Neural crest cell (in vitro differentiated cells): ENCODE measurements around the gene GRN. TPM values are rescaled to one million over a fixed set of nuclear protein-coding genes. Genes with fewer than 3 reads are reported as not detected.
"Not testable (repeated sequence)": the region's sequence is repeated elsewhere in the genome, so short reads cannot be mapped to it uniquely, and the experiment has no call there.

ENCODE experiments used
- DNase-seq: peaks from one replicate; pipeline ENCODE4 v3.0.0; 2021; ENCODE audit warnings: low read depth, mixed read lengths, low spot score
- H3K27ac Mint-ChIP-seq: one replicate; pipeline ENCODE4 v1.8.0; 2021; ENCODE audit warnings: mild to moderate bottlenecking, mixed read lengths; ENCODE audit not compliant: unreplicated experiment
- H3K27me3 Mint-ChIP-seq: 2 replicates; pipeline ENCODE4 v1.8.0; 2021; ENCODE audit warnings: low read depth, mild to moderate bottlenecking, mixed read lengths
- H3K36me3 Mint-ChIP-seq: 2 replicates; pipeline ENCODE4 v1.8.0; 2021; ENCODE audit warnings: low read depth, mild to moderate bottlenecking, mixed read lengths
- H3K4me1 Mint-ChIP-seq: 2 replicates; pipeline ENCODE4 v1.8.0; 2021; ENCODE audit warnings: mixed read lengths
- H3K4me3 Mint-ChIP-seq: one replicate; pipeline ENCODE4 v1.8.0; 2021; ENCODE audit warnings: mild to moderate bottlenecking, mixed read lengths
- H3K9me3 Mint-ChIP-seq: 2 replicates; pipeline ENCODE4 v1.8.0; 2021; ENCODE audit warnings: mixed read lengths
- total RNA-seq: library from RNA; stranded (reverse); gene quantifications from 2 replicates; pipeline ENCODE4 v1.2.1, GENCODE V29; 2021
- TF ChIP-seq, protein P1 (sequence below): fragments of 200-600 bp; sonication (generic); conservative IDR thresholded peaks from 2 replicates; pipeline ENCODE4 v1.5.0; 2021; ENCODE audit warnings: antibody characterized with exemption, mild to moderate bottlenecking

Gene GRN
- total RNA-seq, 1 donor from 2014 or later: 70.0 TPM

DNA sequence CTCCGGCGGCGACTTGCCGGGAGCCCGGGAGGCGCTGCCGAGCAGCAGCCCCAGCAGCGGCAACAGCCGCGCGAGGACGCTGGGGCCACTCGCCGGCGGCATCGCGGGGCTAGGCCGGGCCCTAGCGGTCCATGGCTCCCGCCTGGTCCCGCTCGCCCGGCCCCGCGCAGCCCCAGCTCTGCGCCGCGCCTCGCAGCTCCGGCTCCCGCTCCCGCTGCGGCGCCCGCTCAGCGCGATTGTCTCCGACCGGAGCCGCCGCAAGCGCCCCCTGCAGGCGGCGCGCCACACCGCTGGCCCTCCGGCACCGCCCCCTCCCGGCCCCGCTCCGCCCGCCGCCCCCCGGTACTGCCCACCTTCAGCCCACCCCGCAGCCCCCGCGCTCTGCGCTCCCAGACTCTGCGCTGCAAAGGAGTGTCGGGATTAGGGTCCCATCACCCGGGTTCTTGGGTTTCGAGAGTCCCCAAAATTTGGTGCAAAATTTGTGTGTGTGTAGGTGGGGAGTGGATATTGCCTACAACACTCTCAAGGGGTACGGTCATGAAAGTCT lies 18.6 kb downstream of the GRN start, which contains the start of gene FAM171A2:
TSS of gene FAM171A2 (minus strand) at position 241 of the 547 bp plus-strand sequence. CDS start at position 102, 139 bp downstream.
- H3K36me3 Mint-ChIP-seq: no peaks in the 10 kb centered on the region
- no peaks in the 10 kb centered on the region for H3K9me3 Mint-ChIP-seq

DNA sequence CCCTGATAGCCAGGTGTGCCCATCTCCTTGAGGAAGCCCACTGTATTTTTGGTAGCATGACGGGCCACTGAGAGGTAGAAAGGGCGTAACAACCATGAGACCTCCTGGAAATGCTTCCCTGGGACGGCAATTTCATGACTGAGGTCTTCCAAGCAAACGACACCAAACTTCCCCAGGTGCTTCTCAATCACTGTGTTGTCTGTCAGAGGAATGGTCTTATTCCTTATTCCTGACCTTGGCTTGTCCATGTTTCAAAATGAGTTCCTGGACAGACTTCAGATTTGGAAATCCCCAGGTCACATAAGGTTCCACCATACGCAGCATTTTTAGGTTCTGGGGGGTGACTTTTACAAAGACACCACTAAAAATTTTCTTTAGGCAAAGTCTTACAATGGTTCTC lies 19.9 kb downstream of the GRN start:
- Mint-ChIP-seq H3K27me3 (peaks cover 34% of the 10 kb centered on the region), H3K4me1 (peaks cover 21% of the 10 kb centered on the region), H3K4me3 (peak overlapping the region; percentile 95)
- H3K27ac Mint-ChIP-seq, H3K36me3 Mint-ChIP-seq, H3K9me3 Mint-ChIP-seq, DNase-seq: not testable (repeated sequence)

More for the DNA sequence above, 18.6 kb downstream of the GRN start, which contains the start of gene FAM171A2:
- TF ChIP-seq, protein P1, sequence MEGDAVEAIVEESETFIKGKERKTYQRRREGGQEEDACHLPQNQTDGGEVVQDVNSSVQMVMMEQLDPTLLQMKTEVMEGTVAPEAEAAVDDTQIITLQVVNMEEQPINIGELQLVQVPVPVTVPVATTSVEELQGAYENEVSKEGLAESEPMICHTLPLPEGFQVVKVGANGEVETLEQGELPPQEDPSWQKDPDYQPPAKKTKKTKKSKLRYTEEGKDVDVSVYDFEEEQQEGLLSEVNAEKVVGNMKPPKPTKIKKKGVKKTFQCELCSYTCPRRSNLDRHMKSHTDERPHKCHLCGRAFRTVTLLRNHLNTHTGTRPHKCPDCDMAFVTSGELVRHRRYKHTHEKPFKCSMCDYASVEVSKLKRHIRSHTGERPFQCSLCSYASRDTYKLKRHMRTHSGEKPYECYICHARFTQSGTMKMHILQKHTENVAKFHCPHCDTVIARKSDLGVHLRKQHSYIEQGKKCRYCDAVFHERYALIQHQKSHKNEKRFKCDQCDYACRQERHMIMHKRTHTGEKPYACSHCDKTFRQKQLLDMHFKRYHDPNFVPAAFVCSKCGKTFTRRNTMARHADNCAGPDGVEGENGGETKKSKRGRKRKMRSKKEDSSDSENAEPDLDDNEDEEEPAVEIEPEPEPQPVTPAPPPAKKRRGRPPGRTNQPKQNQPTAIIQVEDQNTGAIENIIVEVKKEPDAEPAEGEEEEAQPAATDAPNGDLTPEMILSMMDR: peak; percentile 87
- H3K27me3 Mint-ChIP-seq: peaks cover 34% of the 10 kb centered on the region
- DNase-seq: peak; percentile 78
- peaks cover 18% of the 10 kb centered on the region for H3K4me1 Mint-ChIP-seq
- peak within 1 kb of the TSS; percentile 95 for H3K4me3 Mint-ChIP-seq
- peak within 1 kb of the TSS; percentile 87 for H3K27ac Mint-ChIP-seq

GRCh38 chr17:44367231-44367979 lies 22.3 kb downstream of the GRN start:
- TF ChIP-seq, protein P1: no peak
- peaks cover 3% of the 10 kb centered on the region for H3K4me1 Mint-ChIP-seq
- H3K4me3 Mint-ChIP-seq: peak overlapping the region; percentile 95
- peaks cover 2% of the 10 kb centered on the region for H3K9me3 Mint-ChIP-seq
- no peak overlapping the region for H3K27ac Mint-ChIP-seq
- H3K27me3 Mint-ChIP-seq: peaks cover 36% of the 10 kb centered on the region
- DNase-seq: no peak
- H3K36me3 Mint-ChIP-seq: no peaks in the 10 kb centered on the region

- DNase-seq, H3K4me3 Mint-ChIP-seq, H3K9me3 Mint-ChIP-seq, H3K27ac Mint-ChIP-seq, H3K4me1 Mint-ChIP-seq, H3K36me3 Mint-ChIP-seq: not testable (repeated sequence)
- peaks cover 36% of the 10 kb centered on the region for H3K27me3 Mint-ChIP-seq
Observed at GRCh38 chr17:44368391-44369243, 23.5 kb downstream of the GRN start.

DNA sequence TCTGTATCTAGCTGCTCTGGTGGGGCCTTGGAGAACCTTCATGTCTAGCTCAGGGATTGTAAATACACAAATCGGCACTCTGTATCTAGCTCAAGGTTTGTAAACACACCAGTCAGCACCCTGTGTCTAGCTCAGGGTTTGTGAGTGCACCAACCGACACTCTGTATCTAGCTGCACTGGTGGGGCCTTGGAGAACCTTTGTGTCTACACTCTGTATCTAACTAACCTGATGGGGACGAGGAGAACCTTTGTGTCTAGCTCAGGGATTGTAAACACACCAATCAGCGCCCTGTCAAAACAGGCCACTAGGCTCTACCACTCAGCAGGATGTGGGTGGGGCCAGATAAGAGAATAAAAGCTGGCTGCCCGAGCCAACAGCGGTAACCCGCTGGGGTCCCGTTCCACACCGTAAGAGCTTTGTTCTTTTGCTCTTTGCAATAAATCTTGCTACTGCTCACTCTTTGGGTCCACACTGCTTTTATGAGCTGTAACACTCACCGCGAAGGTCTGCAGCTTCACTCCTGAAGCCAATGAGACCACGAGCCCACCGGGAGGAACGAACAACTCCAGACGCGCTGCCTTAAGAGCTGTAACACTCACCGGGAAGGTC lies 24.4 kb downstream of the GRN start:
- peak overlapping the region; percentile 92 for H3K27ac Mint-ChIP-seq
- not testable (repeated sequence) for H3K4me1 Mint-ChIP-seq, H3K9me3 Mint-ChIP-seq, H3K36me3 Mint-ChIP-seq, DNase-seq
- H3K27me3 Mint-ChIP-seq: peaks cover 34% of the 10 kb centered on the region
- H3K4me3 Mint-ChIP-seq: peak overlapping the region; percentile 61

- peaks cover 11% of the 10 kb centered on the region for H3K27me3 Mint-ChIP-seq
- H3K9me3 Mint-ChIP-seq: peaks cover 2% of the 10 kb centered on the region
- TF ChIP-seq, protein P1: no peak
- peak overlapping the region; percentile 58 for H3K4me3 Mint-ChIP-seq
- DNase-seq: no peak
- H3K27ac Mint-ChIP-seq: peak overlapping the region; percentile 43
- H3K36me3 Mint-ChIP-seq: no peaks in the 10 kb centered on the region
- H3K4me1 Mint-ChIP-seq: peaks cover 3% of the 10 kb centered on the region
Observed at GRCh38 chr17:44372036-44372435, 26.9 kb downstream of the GRN start.
